ENCODE data around the gene AGO3.

GRCh38 chr1:36067871-36068270 lies 137.0 kb downstream of the AGO3 start:
- no peak for TF ChIP-seq CTCF (IDR thresholded peaks at IDR 0.05)
- no peak for TF ChIP-seq POLR2A (IDR thresholded peaks at IDR 0.05)
